ENCODE data around the gene CCDC171.

Gene CCDC171

GRCh38 chr9:15927161-15927560, 374.3 kb downstream of the CCDC171 start:
- TF ChIP-seq NFIC (IDR thresholded peaks at IDR 0.05) (no peak), ZBTB7A (IDR thresholded peaks at IDR 0.05; ENCODE audit: low read depth) (no peak), EP300 (IDR thresholded peaks at IDR 0.05; ENCODE audit: borderline replicate concordance) (no peak), YY1 (IDR thresholded peaks at IDR 0.05; ENCODE audit: low read depth) (no peak), CEBPB (IDR thresholded peaks at IDR 0.05) (no peak), REST (IDR thresholded peaks at IDR 0.05; ENCODE audit: low read depth) (no peak), TEAD4 (IDR thresholded peaks at IDR 0.05) (no peak), TAF1 (IDR thresholded peaks at IDR 0.05; ENCODE audit: low read depth) (no peak), FOXM1 (IDR thresholded peaks at IDR 0.05; ENCODE audit: borderline replicate concordance, low read depth) (no peak), RAD21 (IDR thresholded peaks at IDR 0.05; ENCODE audit: low read depth) (no peak), MAX (IDR thresholded peaks at IDR 0.05) (no peak), USF1 (IDR thresholded peaks at IDR 0.05) (no peak)

GRCh38 chr9:15935661-15936305, 382.9 kb downstream of the CCDC171 start:
- TF ChIP-seq EGR1 (IDR thresholded peaks at IDR 0.05) (no peak), MAX (IDR thresholded peaks at IDR 0.05) (no peak), ZBTB7A (IDR thresholded peaks at IDR 0.05; ENCODE audit: low read depth) (no peak)

GRCh38 chr9:15936306-15936921, 383.6 kb downstream of the CCDC171 start:
- TF ChIP-seq REST (IDR thresholded peaks at IDR 0.05; ENCODE audit: low read depth): no peak
- TF ChIP-seq EP300 (IDR thresholded peaks at IDR 0.05; ENCODE audit: borderline replicate concordance): no peak
- TF ChIP-seq MAX (IDR thresholded peaks at IDR 0.05): no peak
- no peak for TF ChIP-seq TAF1 (IDR thresholded peaks at IDR 0.05; ENCODE audit: low read depth)
- no peak for TF ChIP-seq CEBPB (IDR thresholded peaks at IDR 0.05)
- TF ChIP-seq TCF12 (IDR thresholded peaks at IDR 0.05; ENCODE audit: low read depth): no peak
- TF ChIP-seq NFIC (IDR thresholded peaks at IDR 0.05): no peak
- TF ChIP-seq YY1 (IDR thresholded peaks at IDR 0.05; ENCODE audit: low read depth): no peak
- TF ChIP-seq FOXM1 (IDR thresholded peaks at IDR 0.05; ENCODE audit: borderline replicate concordance, low read depth): no peak

- TF ChIP-seq YY1 (IDR thresholded peaks at IDR 0.05; ENCODE audit: low read depth): no peak
- TF ChIP-seq ZBTB7A (IDR thresholded peaks at IDR 0.05; ENCODE audit: low read depth): no peak
- TF ChIP-seq EP300 (IDR thresholded peaks at IDR 0.05; ENCODE audit: borderline replicate concordance): no peak
- TF ChIP-seq RAD21 (IDR thresholded peaks at IDR 0.05; ENCODE audit: low read depth): no peak
- TF ChIP-seq TAF1 (IDR thresholded peaks at IDR 0.05; ENCODE audit: low read depth): no peak
- TF ChIP-seq NFIC (IDR thresholded peaks at IDR 0.05): no peak
- TF ChIP-seq TCF12 (IDR thresholded peaks at IDR 0.05; ENCODE audit: low read depth): no peak
- TF ChIP-seq FOXM1 (IDR thresholded peaks at IDR 0.05; ENCODE audit: borderline replicate concordance, low read depth): no peak
- no peak for TF ChIP-seq EGR1 (IDR thresholded peaks at IDR 0.05)
- no peak for TF ChIP-seq CEBPB (IDR thresholded peaks at IDR 0.05)
- TF ChIP-seq REST (IDR thresholded peaks at IDR 0.05; ENCODE audit: low read depth): no peak
- no peak for TF ChIP-seq CREB1 (IDR thresholded peaks at IDR 0.05; ENCODE audit: low read depth)
- TF ChIP-seq USF1 (IDR thresholded peaks at IDR 0.05): no peak
- TF ChIP-seq TEAD4 (IDR thresholded peaks at IDR 0.05): no peak
- TF ChIP-seq MAX (IDR thresholded peaks at IDR 0.05): no peak
Measured at GRCh38 chr9:15942831-15943424, 390.1 kb downstream of the CCDC171 start.
